B cell (primary cell): Measurements from ENCODE around the gene CYP27B1.

Experiments used
- EZH2 ChIP-seq: IDR thresholded peaks from 2 replicates; pipeline ENCODE4 v1.6.1; 2012; ENCODE audit warnings: borderline replicate concordance, low read depth, mild to moderate bottlenecking, moderate library complexity, low read length; ENCODE audit not compliant: insufficient read depth, poor library complexity, severe bottlenecking
- TF ChIP-seq, protein P1 (sequence below): fragments of 200-600 bp; IDR thresholded peaks from one replicate; pipeline ENCODE4 v1.8.0; 2022; ENCODE audit warnings: antibody characterized with exemption, mild to moderate bottlenecking

- TF ChIP-seq, protein P1, sequence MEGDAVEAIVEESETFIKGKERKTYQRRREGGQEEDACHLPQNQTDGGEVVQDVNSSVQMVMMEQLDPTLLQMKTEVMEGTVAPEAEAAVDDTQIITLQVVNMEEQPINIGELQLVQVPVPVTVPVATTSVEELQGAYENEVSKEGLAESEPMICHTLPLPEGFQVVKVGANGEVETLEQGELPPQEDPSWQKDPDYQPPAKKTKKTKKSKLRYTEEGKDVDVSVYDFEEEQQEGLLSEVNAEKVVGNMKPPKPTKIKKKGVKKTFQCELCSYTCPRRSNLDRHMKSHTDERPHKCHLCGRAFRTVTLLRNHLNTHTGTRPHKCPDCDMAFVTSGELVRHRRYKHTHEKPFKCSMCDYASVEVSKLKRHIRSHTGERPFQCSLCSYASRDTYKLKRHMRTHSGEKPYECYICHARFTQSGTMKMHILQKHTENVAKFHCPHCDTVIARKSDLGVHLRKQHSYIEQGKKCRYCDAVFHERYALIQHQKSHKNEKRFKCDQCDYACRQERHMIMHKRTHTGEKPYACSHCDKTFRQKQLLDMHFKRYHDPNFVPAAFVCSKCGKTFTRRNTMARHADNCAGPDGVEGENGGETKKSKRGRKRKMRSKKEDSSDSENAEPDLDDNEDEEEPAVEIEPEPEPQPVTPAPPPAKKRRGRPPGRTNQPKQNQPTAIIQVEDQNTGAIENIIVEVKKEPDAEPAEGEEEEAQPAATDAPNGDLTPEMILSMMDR: no peak
- TF ChIP-seq EZH2: no peak
Measured at GRCh38 chr12:57775563-57776246, 8.8 kb upstream of the CYP27B1 start.
